Testis (tissue), 2 donors: Measurements from ENCODE around the gene CASP7.

Experiments
- CTCF ChIP-seq, 3 experiments: fragments of 450-650 bp in 2 of 3; fragments of 200-600 bp in 1 of 3; sonication (generic) in 1 of 3; IDR thresholded peaks; one replicate each; pipeline ENCODE4 v1.5.1; 2016 to 2019; ENCODE audit warnings: antibody characterized with exemption in 3 of 3, mild to moderate bottlenecking in 2 of 3, moderate library complexity in 1 of 3
- POLR2A ChIP-seq: fragments of 450-650 bp; IDR thresholded peaks from one replicate; pipeline ENCODE4 v1.6.1; 2017; ENCODE audit warnings: antibody characterized with exemption, mild to moderate bottlenecking, moderate library complexity

GRCh38 chr10:113651021-113651420 lies 28.7 kb upstream of the CASP7 start:
- TF ChIP-seq CTCF (IDR thresholded peaks at IDR 0.05) = no peak
- TF ChIP-seq POLR2A = no peak
